ENCODE results near the gene RAG1.

Gene RAG1

GRCh38 chr11:36583667-36584066 lies 15.9 kb downstream of the RAG1 start:
- DNase-seq = no peak
- H3K9me3 ChIP-seq = no peaks in the 10 kb centered on the region
- no peak for TF ChIP-seq CTCF (IDR thresholded peaks at IDR 0.05; ENCODE audit: low read depth, low read length)
- no peaks in the 10 kb centered on the region for H3K4me1 ChIP-seq
- no peak overlapping the region for H3K4me3 ChIP-seq (ENCODE audit: low read depth, low read length)
- no peaks in the 10 kb centered on the region for H3K27me3 ChIP-seq
- H3K36me3 ChIP-seq = no peaks in the 10 kb centered on the region

- no peaks in the 10 kb centered on the region for H3K27me3 ChIP-seq
- no peak for DNase-seq
These were observed 18.7 kb downstream of the RAG1 start for GRCh38 chr11:36586543-36586942.

GRCh38 chr11:36588099-36588498 lies 20.3 kb downstream of the RAG1 start:
- TF ChIP-seq CTCF (IDR thresholded peaks at IDR 0.05; ENCODE audit: low read depth, low read length) = no peak
- no peaks in the 10 kb centered on the region for H3K27me3 ChIP-seq
- DNase-seq = no peak
- H3K36me3 ChIP-seq = no peaks in the 10 kb centered on the region
- H3K4me1 ChIP-seq = no peaks in the 10 kb centered on the region
- H3K4me3 ChIP-seq (ENCODE audit: low read depth, low read length) = no peak overlapping the region
- H3K9me3 ChIP-seq = no peaks in the 10 kb centered on the region

More at GRCh38 chr11:36586543-36586942, 18.7 kb downstream of the RAG1 start:
- TF ChIP-seq CTCF (IDR thresholded peaks at IDR 0.05; ENCODE audit: low read depth, low read length) = no peak
- Histone ChIP-seq H3K4me3 (ENCODE audit: low read depth, low read length) (no peak overlapping the region), H3K9me3 (no peaks in the 10 kb centered on the region), H3K36me3 (no peaks in the 10 kb centered on the region), H3K4me1 (no peaks in the 10 kb centered on the region)

- Histone ChIP-seq H3K36me3 (no peaks in the 10 kb centered on the region), H3K4me1 (no peaks in the 10 kb centered on the region; the same call in 1 of the 2 replicates), H3K9me3 (no peaks in the 10 kb centered on the region), H3K27me3 (no peaks in the 10 kb centered on the region), H3K4me3 (ENCODE audit: low read depth, low read length) (no peak overlapping the region)
- TF ChIP-seq CTCF (IDR thresholded peaks at IDR 0.05; ENCODE audit: low read depth, low read length) = no peak
- no peak for DNase-seq
These were observed 22.7 kb downstream of the RAG1 start for GRCh38 chr11:36590513-36590912.

GRCh38 chr11:36591433-36591832 lies 23.6 kb downstream of the RAG1 start:
- no peaks in the 10 kb centered on the region; the same call in 1 of the 2 replicates for H3K4me1 ChIP-seq
- H3K36me3 ChIP-seq = no peaks in the 10 kb centered on the region
- no peak overlapping the region for H3K4me3 ChIP-seq (ENCODE audit: low read depth, low read length)
- TF ChIP-seq CTCF (IDR thresholded peaks at IDR 0.05; ENCODE audit: low read depth, low read length) = no peak
- H3K27me3 ChIP-seq = no peaks in the 10 kb centered on the region
- H3K9me3 ChIP-seq = no peaks in the 10 kb centered on the region
- no peak for DNase-seq

GRCh38 chr11:36594316-36594989 lies 26.6 kb downstream of the RAG1 start, which contains the start of gene IFTAP:
IFTAP (plus strand) TSS chr11:36594502; CDS start chr11:36610104, 15,602 bp downstream.
- no peak for TF ChIP-seq CTCF (IDR thresholded peaks at IDR 0.05; ENCODE audit: low read depth, low read length)
- H3K27me3 ChIP-seq = no peaks in the 10 kb centered on the region
- H3K36me3 ChIP-seq = no peaks in the 10 kb centered on the region
- H3K4me3 ChIP-seq (ENCODE audit: low read depth, low read length) = peak within 1 kb of the TSS; percentile 82
- DNase-seq = peak; percentile 35
- H3K9me3 ChIP-seq = no peaks in the 10 kb centered on the region
- H3K4me1 ChIP-seq = no peaks in the 10 kb centered on the region; the same call in 1 of the 2 replicates

All from BE2C (cell line).